Activated B cell treated with CpG ODN at 0.5 μM for 24 hours (primary cell): ENCODE results near the gene ANKRD28. TPM values are rescaled to one million over a fixed set of nuclear protein-coding genes. Genes with fewer than 3 reads are reported as not detected.

Experiments used
- ATAC-seq: fragments of 200-7000 bp; cut with Tn5 transposase; one replicate; pipeline ENCODE4 v1.10.0; 2021; ENCODE audit warnings: low read depth, mild to moderate bottlenecking, moderate library complexity
- CTCF ChIA-PET: fragments of 350-600 bp; sonication (Branson Sonifier 250); formaldehyde crosslinking; loops from one replicate; lab custom pipeline; 2021; ENCODE audit warnings: antibody characterized with exemption; lab: Charles Lee
- POLR2A ChIA-PET: fragments of 350-600 bp; sonication (Branson Sonifier 250); formaldehyde crosslinking; loops from one replicate; lab custom pipeline; 2021; ENCODE audit warnings: antibody characterized with exemption; lab: Charles Lee
- DNase-seq: peaks from one replicate; pipeline ENCODE4 v3.0.0; 2022
- H3K27ac Mint-ChIP-seq: one replicate; pipeline ENCODE4 v1.8.0; 2020; ENCODE audit warnings: mixed read lengths
- H3K27me3 Mint-ChIP-seq: one replicate; pipeline ENCODE4 v1.8.0; 2021; ENCODE audit warnings: mixed read lengths
- H3K36me3 Mint-ChIP-seq: one replicate; pipeline ENCODE4 v1.8.0; 2021; ENCODE audit warnings: low read depth, mixed read lengths
- H3K4me1 Mint-ChIP-seq: one replicate; pipeline ENCODE4 v1.8.0; 2021; ENCODE audit warnings: mixed read lengths
- H3K4me3 Mint-ChIP-seq: one replicate; pipeline ENCODE4 v1.8.0; 2020; ENCODE audit warnings: mild to moderate bottlenecking, mixed read lengths
- H3K9me3 Mint-ChIP-seq: one replicate; pipeline ENCODE4 v1.8.0; 2020; ENCODE audit warnings: mixed read lengths
- CTCF ChIP-seq: fragments of 200-600 bp; IDR thresholded peaks from one replicate; pipeline ENCODE4 v1.8.0; 2022; ENCODE audit warnings: antibody characterized with exemption, mild to moderate bottlenecking
- intact Hi-C: fragments of 100-400 bp; cut with micrococcal nuclease; formaldehyde crosslinking; loops from one replicate; pipeline ENCODE4 v1.15.1; 2024
- total RNA-seq: library from RNA; stranded (reverse); gene quantifications from 2 replicates; pipeline ENCODE4 v1.2.3, GENCODE V29; 2022

Gene ANKRD28
- total RNA-seq, 1 donor from 2014 or later = 29.9 TPM

GRCh38 chr3:15656342-15656741, 141.4 kb downstream of the ANKRD28 start:
- ChIA-PET CTCF (no interaction called here), POLR2A (no interaction called here)
- no peak overlapping the region for H3K4me3 Mint-ChIP-seq
- DNase-seq (no peak), ATAC-seq (no peak)
- no peak overlapping the region for H3K27ac Mint-ChIP-seq
- peaks cover 7% of the 10 kb centered on the region for H3K36me3 Mint-ChIP-seq
- intact Hi-C loops = no loop called here
- no peaks in the 10 kb centered on the region for H3K27me3 Mint-ChIP-seq
- no peaks in the 10 kb centered on the region for H3K4me1 Mint-ChIP-seq
- no peak for TF ChIP-seq CTCF
- H3K9me3 Mint-ChIP-seq = peaks cover 10% of the 10 kb centered on the region

- no peak for DNase-seq
- CTCF ChIA-PET = no interaction called here
- no peak for ATAC-seq
- Mint-ChIP-seq H3K9me3 (peaks cover 10% of the 10 kb centered on the region), H3K36me3 (peaks cover 7% of the 10 kb centered on the region), H3K4me3 (no peak overlapping the region), H3K27me3 (no peaks in the 10 kb centered on the region), H3K4me1 (peaks cover 9% of the 10 kb centered on the region), H3K27ac (no peak overlapping the region)
- intact Hi-C loops = no loop called here
- POLR2A ChIA-PET = no interaction called here
- no peak for TF ChIP-seq CTCF
These were observed 142.9 kb downstream of the ANKRD28 start for GRCh38 chr3:15654891-15655290.

GRCh38 chr3:15654127-15654526, 143.7 kb downstream of the ANKRD28 start:
- Mint-ChIP-seq H3K9me3 (peaks cover 10% of the 10 kb centered on the region), H3K27ac (no peak overlapping the region), H3K27me3 (no peaks in the 10 kb centered on the region), H3K4me3 (no peak overlapping the region), H3K4me1 (peaks cover 16% of the 10 kb centered on the region), H3K36me3 (peaks cover 7% of the 10 kb centered on the region)
- intact Hi-C loops = no loop called here
- ChIA-PET CTCF (interaction anchor here (0.7 kb wide), 1 partner anchor 211 kb away, joined by 6 read pairs; no protein-coding TSS in a partner anchor), POLR2A (no interaction called here)
- ATAC-seq (no peak), DNase-seq (no peak)
- no peak for TF ChIP-seq CTCF

- Mint-ChIP-seq H3K9me3 (peaks cover 10% of the 10 kb centered on the region), H3K36me3 (peaks cover 7% of the 10 kb centered on the region), H3K27me3 (no peaks in the 10 kb centered on the region), H3K4me1 (peaks cover 24% of the 10 kb centered on the region), H3K27ac (no peak overlapping the region), H3K4me3 (no peak overlapping the region)
- TF ChIP-seq CTCF = no peak
- DNase-seq (no peak), ATAC-seq (no peak)
- intact Hi-C loops = no loop called here
- ChIA-PET CTCF (no interaction called here), POLR2A (no interaction called here)
These were observed 144.5 kb downstream of the ANKRD28 start for GRCh38 chr3:15653321-15653720.

GRCh38 chr3:15651396-15651795, 146.4 kb downstream of the ANKRD28 start:
- H3K4me3 Mint-ChIP-seq = no peak overlapping the region
- peaks cover 3% of the 10 kb centered on the region for H3K36me3 Mint-ChIP-seq
- H3K9me3 Mint-ChIP-seq = peaks cover 7% of the 10 kb centered on the region
- no peak for TF ChIP-seq CTCF
- POLR2A ChIA-PET = no interaction called here
- peaks cover 43% of the 10 kb centered on the region for H3K4me1 Mint-ChIP-seq
- H3K27ac Mint-ChIP-seq = no peak overlapping the region
- ATAC-seq (no peak), DNase-seq (no peak)
- no peaks in the 10 kb centered on the region for H3K27me3 Mint-ChIP-seq
- CTCF ChIA-PET = interaction anchor here (2.2 kb wide), 1 partner anchor 160 kb away, joined by 7 read pairs; no protein-coding TSS in a partner anchor
- intact Hi-C loops = no loop called here
